Activated T-helper 1 cell treated with Interleukin-2 at 50 U/mL for 16 hours (primary cell): ENCODE data around the gene ADAMTS4.

Experiments used
- DNase-seq: peaks from one replicate; pipeline ENCODE4 v3.0.0-alpha.2; 2020; ENCODE audit warnings: low read depth

The ADAMTS4 gene

GRCh38 chr1:161172776-161173376 lies 26.0 kb downstream of the ADAMTS4 start:
- DNase-seq, result no peak

GRCh38 chr1:161172349-161172748 lies 26.5 kb downstream of the ADAMTS4 start:
- DNase-seq, result no peak

GRCh38 chr1:161171696-161172095 lies 27.2 kb downstream of the ADAMTS4 start:
- no peak for DNase-seq

GRCh38 chr1:161171191-161171590 lies 27.7 kb downstream of the ADAMTS4 start:
- DNase-seq, result no peak

- no peak for DNase-seq
These were observed 29.9 kb downstream of the ADAMTS4 start for GRCh38 chr1:161168906-161169305.

- no peak for DNase-seq
These were observed 31.9 kb downstream of the ADAMTS4 start for GRCh38 chr1:161166669-161167548.

- DNase-seq, result peak; percentile 82
These were observed 32.8 kb downstream of the ADAMTS4 start, which contains the start of gene PPOX for GRCh38 chr1:161165742-161166668. PPOX (plus strand) TSS chr1:161166426; CDS start chr1:161166848, 422 bp downstream.

- DNase-seq, result no peak
These were observed 33.8 kb downstream of the ADAMTS4 start for GRCh38 chr1:161164901-161165610.

GRCh38 chr1:161163793-161164192 lies 35.1 kb downstream of the ADAMTS4 start:
- no peak for DNase-seq

GRCh38 chr1:161162806-161163205 lies 36.0 kb downstream of the ADAMTS4 start:
- no peak for DNase-seq

GRCh38 chr1:161162052-161162451 lies 36.8 kb downstream of the ADAMTS4 start:
- DNase-seq, result no peak

GRCh38 chr1:161161652-161162051 lies 37.2 kb downstream of the ADAMTS4 start:
- DNase-seq, result no peak

GRCh38 chr1:161160671-161161145 lies 38.1 kb downstream of the ADAMTS4 start:
- no peak for DNase-seq

GRCh38 chr1:161159913-161160243 lies 39.0 kb downstream of the ADAMTS4 start:
- no peak for DNase-seq

- peak; percentile 86 for DNase-seq
These were observed 39.6 kb downstream of the ADAMTS4 start, which contains the start of gene USP21 for GRCh38 chr1:161159087-161159912. USP21 (plus strand) TSS chr1:161159500; CDS start chr1:161160641, 1,141 bp downstream.

GRCh38 chr1:161158316-161159010 lies 40.4 kb downstream of the ADAMTS4 start:
- DNase-seq, result no peak

- no peak for DNase-seq
These were observed 41.0 kb downstream of the ADAMTS4 start for GRCh38 chr1:161157867-161158266.

GRCh38 chr1:161153682-161154337 lies 45.0 kb downstream of the ADAMTS4 start, which contains the start of gene UFC1:
UFC1 (plus strand) TSS chr1:161153978; CDS start chr1:161153998, 20 bp downstream.
- DNase-seq, result peak; percentile 69

- no peak for DNase-seq
These were observed 45.7 kb downstream of the ADAMTS4 start for GRCh38 chr1:161153176-161153575.
